HG03159 (cell line): ENCODE data around the gene BAK1.
"Not testable (repeated sequence)": the region's sequence is repeated elsewhere in the genome, so short reads cannot be mapped to it uniquely, and the experiment has no call there.

Experiments
- ATAC-seq: cut with Tn5 transposase; IDR thresholded peaks from one replicate; pipeline ENCODE4 v1.9.1; 2021; ENCODE audit warnings: mild to moderate bottlenecking, moderate library complexity; ENCODE audit not compliant: unreplicated experiment

The BAK1 gene

DNA sequence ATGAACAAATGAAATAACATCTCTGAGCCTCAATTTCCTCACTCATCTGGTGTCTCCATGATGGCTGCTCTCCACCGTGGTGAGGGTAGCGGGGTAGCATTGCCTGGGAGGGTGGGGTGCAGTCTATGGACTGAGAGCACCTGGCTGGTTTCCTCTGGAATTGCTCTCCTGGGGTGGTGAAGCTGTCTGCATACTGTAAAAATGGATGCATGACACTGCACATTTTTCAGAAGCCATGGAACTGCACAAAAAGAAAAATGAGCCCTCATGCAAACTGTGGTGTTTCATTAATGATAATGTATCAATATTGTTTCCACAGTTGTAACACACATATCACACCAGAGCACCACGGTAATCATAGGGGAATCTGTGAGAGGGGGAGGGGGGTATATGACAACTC is 28.9 kb upstream of the BAK1 start:
- no peak for ATAC-seq

DNA sequence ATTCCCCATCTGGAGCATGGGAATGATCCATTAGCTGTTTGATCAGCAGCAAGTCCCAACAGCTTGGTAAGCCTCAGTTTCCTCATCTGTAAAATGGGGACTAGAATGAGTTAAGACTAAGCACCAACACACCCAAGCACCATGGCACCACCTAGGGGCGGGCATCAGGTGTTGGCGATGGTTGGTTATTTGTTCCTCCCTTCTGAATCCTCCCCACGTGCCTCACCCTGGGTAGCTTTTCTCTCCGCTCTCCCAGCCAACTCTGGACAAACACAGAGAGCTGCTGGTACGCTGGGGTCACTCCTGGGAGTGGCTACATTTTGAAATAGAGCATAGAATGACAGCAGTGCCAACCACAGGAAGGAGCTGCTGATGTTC is 27.7 kb upstream of the BAK1 start:
- ATAC-seq: no peak

DNA sequence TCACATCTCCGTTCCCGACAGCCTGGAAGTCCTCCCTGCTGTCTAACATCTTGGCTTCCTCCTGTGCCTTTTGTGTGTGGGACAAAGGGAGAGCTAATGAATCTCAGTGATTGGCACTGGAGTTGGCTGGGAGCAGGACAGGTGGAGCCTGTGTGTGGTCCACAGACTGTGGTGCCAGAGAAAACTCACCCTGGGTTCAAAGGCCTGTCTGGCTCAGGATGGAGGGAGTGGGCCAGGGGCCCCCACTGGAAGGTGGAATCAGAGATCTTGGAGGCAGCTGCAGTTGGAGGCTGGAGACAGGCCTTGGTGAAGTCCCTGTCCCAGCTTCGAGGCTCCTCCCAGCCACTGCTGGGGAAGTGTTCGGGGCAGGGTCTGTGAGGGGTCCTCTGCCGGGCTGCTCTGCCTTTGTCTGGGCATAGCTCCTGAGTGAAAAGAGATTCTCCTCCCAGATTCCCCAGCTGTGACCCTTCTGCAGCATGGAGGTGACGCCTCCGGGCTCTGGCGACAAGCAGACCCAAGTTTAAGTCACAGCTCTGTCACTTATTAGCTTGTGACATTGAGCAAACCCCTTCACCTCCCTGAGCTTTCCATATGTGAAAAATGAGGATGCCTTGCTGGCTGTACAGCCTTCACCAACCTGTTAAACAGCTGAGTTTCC is 27.2 kb upstream of the BAK1 start:
- ATAC-seq: no peak

DNA sequence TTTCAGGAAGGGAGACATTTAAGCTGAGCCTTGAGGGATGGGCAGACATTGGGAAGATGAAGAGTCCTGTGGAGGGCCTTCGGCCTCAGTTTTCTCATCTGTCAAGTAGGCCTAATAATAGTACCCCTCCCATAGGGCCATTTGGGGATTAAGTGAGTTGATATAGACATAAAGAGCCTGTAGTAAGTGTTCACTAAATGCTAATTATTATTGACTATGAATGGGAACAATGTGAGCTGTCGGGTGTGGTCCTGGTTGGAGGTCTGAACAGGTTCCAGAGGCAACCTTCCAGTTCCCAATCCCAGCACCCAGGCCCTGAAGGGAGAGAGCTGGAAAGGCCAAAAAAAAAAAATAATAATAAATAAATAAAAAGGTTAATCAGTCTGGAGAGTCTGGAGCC is 26.6 kb upstream of the BAK1 start:
- ATAC-seq: no peak

DNA sequence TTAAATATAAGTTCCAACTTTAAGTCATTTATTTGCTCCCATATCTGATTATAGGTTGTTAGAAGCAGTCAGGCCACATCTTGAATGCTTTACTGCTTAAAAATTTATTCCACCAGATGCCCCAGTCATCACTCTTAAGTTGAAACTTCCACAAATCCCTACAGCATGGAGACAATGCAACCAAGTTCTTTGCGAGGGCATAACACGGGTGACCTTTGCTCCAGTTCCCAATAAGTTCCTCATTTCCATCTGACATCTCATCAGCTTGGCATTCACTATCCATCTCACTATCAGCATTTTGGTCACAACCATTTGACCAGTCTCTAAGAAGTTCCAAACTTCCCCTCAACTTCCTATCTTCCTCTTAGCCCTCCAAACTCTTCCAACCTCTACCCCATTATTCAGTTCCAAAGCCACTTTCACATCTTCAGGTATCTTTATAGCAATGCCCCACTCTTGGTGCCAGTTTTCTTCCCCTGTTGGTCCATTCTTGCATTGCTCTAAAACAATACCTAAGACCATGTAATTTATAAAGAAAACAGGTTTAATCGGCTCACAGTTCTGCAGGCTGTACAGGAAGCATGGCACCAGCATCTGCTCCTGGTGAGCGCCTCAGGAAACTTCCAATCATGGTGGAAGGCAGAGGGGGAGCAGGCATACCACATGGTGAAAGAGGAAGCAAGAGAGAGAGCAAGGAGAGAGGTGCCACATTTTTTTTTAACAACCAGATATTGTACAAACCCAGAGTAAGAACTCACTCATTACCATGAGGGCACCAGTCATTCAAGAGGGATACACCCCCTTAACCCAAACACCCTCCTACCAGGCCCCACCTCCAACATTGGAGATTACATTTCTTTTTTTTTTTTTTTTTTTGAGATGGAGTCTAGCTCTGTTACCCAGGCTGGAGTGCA is 25.1 kb upstream of the BAK1 start:
- ATAC-seq: no peak

DNA sequence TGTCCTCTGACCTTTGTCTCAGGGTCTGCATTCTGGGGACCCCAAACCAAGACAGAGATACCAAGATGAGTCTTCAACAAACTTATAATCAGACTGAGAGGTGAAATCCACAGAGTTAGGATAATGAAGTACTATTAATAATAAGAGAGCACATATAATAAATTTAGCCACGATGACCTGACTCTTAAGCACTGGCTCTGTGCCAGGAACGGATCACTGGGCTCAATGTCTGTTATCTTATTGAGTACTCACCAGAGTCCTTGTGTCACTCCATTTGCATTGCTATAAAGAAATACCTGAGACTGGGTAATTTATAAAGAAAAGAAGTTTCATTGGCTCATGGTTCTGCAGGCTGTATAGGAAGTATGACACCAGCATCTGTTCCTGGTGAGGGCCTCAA is 22.1 kb upstream of the BAK1 start:
- ATAC-seq: no peak

DNA sequence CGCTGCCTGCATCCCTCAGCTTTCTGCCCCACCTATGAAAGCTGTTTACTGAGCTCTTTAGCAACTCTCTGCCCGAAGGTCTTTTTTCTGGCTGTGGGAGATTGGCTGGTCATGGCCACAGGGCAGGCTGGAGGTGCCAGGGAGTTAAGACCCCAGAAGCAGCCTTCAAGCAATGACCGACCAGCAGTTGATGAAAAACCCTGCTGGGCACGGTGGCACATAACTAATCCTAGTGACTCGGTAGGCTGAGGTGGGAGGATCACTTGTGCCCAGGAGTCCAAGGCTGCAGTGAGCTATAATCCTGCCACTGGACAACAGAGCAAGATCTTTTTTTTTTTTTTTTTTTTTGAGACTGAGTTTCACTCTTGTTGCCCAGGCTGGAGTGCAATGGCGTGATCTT is 20.7 kb upstream of the BAK1 start:
- no peak for ATAC-seq

DNA sequence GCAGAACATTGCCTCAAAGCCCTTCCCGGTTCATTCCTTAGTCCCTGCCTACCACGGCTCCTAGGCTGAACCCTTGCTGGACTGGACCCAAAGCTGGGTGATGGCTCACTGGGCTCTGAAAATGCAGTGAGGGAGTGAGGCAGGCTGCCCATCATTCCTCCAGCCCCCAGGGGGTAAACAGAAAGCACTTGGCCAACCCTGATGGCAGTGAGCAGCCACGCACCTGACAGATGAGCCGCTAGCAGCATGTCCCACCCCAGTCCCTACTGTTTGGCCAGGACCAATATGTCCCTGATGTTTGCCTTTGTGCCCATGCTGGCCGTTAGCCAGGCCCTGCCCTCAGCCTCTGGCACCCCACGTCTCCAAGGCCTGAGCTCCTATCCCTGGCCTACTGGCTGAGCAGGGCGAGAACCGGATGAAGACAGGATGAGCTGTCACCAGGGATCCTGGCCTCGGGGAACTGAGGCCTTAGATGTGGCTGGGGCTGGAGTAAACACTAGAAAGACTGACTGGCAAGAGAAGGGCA is 19.4 kb upstream of the BAK1 start:
- no peak for ATAC-seq

DNA sequence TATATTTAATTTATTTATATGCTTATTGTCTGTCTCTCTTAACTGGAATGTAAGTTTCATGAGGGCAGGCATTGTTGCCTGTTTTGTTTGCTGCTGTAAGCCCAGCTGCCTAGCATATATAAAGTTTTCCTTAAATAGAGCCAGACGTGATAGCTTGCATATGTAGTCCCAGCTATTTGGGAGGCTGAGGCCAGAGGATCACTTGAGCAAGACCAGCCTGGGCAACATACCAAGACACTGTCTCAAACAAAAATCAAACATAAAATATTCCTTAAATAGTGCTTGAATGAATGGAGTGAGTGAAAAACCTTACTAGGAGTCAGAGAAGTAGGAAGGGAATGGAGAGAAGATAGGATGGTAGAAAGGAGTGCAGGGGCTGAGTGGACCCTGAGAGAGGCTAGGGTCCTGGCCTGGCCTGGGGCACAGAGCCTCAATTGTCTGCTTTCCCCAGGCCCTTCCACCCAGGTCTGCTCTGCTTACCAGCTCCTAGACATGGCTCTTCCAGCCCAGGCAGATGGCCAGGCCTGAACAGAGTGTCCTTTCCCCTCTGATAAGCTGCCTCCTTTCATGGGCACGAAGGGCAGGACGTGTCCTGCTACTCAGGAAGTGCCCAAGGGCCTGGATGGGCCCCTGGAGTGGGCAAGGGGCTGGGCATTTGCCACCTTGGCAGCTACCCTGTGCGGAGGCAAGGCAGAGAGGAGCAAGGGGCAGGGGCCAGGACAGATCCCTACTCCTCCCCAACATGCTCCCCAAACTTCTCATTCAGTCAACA is 17.7 kb upstream of the BAK1 start:
- ATAC-seq: no peak

DNA sequence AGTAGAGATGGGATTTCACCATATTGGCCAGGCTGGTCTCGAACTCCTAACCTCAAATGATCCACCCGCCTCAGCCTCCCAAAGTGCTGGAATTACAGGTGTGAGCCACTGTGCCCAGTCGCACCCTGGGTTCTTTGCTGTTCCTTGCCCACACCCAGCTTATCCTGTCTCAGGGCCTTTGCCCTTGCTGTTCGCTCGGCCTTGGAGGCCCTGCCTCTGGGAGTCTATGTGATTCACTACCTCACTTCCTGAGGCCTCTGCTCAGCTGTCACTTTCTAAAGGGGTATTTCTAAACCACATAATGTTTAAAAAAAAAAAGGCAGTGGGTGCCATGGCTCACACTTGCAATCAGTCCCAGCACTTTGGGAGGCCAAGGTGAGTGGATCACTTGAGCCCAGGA is 16.8 kb upstream of the BAK1 start:
- ATAC-seq: not testable (repeated sequence)

DNA sequence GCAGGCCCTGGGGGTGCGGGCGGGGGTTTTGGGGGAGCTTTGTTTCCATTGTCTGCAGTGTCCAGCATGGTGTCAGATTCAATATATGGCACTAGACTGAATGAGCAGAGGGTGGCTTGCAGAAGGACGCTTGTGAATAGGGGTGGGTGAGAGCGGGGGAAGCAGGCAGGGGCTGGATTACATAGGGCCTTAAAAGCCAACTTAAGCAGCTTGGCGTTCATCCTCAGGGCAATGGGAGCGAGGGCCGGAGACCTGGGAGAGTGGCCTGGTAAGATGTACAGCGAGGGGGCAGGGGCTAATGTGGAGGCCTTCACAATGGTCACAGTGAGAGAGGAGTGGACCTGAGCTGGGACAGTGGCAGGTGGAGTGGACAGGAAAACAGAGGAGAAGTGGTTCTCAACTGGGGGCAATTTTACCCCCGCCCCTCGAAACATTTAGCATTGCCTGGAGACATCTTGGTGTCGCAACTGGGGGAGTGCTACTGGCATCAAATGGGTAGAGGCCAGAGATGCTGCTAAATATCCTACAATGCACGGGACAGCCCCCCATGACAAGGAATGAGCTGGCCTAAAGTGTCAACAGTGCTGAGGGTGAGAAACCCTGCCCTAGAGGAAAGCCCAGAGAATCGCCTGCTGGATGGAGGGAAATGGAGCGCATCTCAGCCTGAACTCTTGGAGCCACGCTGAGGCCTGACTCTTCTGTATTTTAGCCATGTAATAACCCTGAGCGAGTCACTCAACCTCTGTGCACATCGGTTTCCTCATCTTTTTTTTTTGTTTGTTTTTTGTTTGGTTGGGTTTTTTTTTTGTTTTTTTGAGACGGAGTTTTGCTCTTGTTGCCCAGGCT is 15.1 kb upstream of the BAK1 start:
- no peak for ATAC-seq

DNA sequence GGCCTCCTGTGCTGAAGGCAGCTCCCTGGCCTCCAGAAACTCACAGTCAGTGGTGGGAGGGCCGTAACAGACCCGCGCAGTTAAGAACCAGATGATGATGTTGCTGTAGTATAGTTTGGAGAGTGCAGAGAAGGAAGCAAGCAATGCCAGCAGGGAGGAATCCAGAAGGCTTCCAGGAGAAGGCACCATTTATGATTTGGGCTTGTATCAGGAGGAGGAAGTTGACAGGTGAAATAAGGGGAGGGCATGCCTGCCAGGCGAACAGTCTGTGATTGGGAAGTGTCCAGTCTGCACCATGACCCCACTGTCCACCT is 13.3 kb upstream of the BAK1 start:
- no peak for ATAC-seq

DNA sequence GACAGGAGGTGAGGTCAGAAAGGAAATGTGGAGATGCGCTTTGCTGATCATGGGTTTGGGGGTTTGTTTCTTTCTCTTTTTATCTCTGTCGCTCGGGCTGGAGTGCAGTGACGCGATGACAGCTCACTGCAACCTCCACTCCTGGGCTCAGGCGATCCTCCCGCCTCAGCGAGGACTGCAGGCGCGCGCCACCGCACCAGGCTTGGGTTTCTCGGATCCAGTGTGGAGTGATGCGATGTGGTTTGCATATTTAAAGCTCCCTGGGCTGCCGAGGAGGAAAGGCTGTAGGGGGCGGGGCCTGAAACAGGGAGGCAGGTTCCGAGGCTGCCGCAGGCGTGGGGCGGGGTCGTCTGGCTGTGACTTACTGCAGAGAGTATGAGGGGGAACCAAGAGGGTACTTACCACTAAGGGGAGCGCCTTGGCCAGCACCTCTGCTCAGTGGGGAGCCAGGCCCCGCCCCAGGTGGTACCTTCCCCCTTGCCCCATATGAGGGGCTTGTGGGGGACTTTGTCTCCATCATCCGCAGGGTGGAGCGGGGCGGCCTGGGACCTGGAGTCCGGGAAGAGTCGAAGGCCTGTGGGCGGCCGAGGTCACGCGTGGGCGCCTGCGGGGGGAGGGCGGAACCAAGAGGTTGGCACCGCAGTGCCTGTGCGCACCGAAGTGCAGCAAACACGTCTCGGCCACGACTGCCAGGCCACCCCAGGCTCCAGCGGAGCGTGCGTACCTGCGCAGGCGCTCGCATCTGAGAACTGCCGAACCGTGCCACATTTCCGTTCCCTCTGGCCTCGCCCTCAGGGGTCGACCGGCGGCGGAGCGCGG is 12.7 kb upstream of the BAK1 start:
- no peak for ATAC-seq

DNA sequence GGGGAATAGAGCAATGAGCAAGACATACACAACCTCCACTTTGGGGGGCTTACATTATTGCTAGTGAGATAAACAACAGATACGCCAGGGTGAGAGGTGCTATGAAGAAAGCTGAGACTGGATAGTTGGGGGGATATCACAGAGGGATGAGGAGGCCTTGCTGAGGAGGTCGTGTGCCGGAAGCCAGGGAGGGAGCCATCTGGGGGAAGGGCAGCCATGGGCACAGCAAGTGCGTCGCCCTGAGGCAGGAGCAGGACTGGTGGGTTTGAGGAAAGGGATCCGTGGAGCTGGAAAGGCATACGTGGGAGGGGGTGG is 12.2 kb upstream of the BAK1 start:
- ATAC-seq: no peak

DNA sequence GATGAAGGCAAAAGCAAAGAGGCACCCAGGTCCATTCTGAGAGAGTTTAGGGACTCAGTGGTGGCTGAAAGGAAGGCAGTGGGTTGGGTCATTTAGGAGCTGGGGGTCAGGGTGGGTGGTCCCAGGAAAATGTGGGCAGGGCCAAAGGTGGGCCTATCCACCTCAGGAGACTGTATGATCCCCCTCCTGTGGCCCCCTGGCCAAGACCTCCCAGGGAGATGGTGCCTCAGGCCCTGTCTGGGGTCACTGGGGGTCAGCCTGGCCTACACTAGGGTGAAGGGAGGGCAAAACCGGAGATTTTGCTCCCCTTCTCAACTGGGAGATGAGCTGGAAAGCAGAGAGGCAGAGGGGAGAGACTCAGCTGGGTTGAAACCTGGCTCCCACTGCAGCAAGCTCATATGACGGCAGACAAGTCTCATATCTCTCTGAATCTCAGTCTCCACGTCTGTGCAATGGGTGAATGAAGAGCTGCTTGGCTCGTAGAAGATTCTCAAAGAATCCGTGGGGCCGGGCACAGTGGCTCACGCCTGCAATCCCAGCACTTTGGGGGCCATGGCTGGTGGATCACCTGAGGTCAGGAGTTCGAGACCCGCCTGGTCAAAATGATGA is 11.5 kb upstream of the BAK1 start:
- no peak for ATAC-seq

DNA sequence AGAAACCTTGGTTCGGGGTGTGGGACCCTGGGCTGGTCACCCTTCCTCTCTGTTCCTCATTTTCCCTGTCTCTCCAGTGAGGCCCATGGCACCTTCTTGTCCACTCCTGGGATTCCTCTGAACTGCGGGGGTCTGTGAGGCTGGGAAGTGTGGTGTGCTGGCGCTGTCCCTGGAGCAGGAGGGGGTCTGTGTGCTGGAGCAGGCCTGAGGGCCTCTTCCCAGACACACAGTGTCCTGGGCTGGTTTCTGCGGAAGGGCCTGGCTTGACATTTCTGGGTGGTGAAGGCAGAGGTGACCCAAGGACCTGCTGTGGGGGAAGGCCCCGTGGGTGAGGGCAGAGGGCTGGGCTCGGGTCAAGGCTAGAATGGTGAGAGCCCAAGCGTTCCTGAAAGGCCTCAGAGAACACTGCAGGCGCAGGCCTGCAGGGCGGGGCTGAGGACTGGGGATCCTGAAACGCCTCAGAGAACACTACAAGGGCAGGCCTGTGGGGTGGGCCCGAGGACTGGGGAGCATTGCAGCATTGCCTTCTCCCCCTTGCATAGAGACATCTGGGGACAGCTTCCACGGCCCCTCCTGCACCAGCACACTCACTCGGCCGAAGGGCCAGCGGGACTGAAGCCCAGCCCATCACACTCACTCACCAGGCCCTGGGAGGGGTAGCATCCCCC is 10.6 kb upstream of the BAK1 start:
- no peak for ATAC-seq

DNA sequence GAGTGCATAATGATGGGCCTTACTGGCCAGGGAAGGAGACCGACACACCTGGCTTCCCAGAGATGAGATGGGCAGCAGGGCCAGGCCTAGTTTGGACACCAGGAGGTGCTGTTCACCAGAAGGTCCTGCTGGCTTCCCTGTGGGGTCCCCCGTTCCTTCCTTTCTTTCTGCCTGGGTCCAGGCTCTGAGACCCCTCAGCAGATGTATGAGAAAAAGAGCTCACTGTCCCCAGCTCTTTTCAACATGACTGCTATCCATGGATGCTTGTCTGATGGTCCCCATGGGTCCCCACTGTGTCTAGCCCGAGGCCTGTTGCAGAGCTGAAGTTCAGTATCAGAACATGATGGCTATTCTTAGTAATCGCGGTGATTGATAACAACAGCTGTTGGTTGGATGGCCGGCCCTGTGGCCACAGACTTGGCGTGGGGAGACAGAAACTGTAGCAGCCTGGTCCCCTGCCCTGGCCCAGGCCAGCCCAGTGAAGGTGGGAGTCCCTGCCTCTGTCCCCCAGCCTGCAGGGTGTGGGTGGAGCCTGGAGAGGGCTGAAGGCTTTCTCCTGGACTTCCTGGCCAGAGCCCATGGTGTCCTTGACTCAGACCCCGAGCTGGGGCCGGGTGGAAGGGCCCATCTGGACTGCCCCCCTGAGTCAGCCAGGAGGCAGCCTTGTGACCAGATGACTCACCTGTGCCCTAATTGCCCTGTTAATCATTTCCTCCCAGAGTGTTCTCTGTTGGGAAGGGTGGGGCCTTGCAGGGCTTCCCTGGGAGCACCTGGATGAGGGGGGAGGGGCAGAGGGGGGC is 9.9 kb upstream of the BAK1 start:
- ATAC-seq: no peak

DNA sequence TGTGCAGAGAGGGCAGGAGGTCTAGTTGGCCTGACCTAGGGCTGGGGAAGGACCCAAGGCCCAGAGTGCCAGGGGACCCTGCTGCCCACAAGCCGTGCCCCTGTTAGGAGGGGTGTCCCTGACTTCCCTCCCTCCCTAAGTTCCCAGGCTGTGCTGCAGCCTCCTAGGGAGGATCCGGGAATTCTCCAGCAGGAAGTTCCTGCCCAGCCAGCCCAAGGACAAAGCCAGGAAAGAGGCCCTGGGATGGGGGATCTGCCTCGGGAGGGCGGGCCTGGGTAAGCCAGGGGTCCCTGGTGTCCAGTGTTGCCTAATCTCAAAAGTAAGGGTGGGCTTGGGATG is 9.3 kb upstream of the BAK1 start:
- no peak for ATAC-seq

DNA sequence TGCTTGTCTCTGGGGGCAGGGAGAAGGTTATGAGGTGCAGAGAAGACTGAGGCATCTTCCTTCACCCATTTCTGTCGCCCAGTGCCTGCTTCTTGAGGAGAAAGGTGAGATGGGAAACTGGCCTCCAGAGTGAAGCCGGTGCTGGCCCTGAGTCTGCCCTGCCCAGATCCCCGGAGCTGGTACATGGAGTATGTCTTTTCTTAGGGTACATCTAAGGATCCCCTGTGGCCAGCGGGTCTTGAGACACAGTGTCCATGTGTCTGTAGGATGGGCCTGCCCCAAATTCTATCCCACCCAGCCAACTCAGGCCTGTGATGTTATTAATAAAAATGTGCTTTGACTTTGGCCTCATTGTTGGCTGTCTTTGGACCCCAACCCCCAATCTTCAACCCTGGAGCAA is 8.8 kb upstream of the BAK1 start:
- no peak for ATAC-seq
